Gastrocnemius medialis (tissue), 4 donors: Measurements from ENCODE around the gene STAP2.

Experiments used
- POLR2A ChIP-seq, 2 donors: fragments of 450-650 bp; IDR thresholded peaks; one replicate each; pipeline ENCODE4 v1.6.1; 2017; ENCODE audit warnings: antibody characterized with exemption in 2 of 2, mild to moderate bottlenecking in 2 of 2, moderate library complexity in 2 of 2
- TF ChIP-seq, protein P1 (sequence below), 5 experiments: fragments of 450-650 bp in 3 of 5; fragments of 200-600 bp in 2 of 5; sonication (generic) in 2 of 5; IDR thresholded peaks in 4 of 5; conservative IDR thresholded peaks in 1 of 5; 1 replicate in 4 of 5; 2 replicates in 1 of 5; pipeline ENCODE4 v1.5.1; 2016 to 2019; ENCODE audit warnings: antibody characterized with exemption in 5 of 5, mild to moderate bottlenecking in 3 of 5, moderate library complexity in 3 of 5

DNA sequence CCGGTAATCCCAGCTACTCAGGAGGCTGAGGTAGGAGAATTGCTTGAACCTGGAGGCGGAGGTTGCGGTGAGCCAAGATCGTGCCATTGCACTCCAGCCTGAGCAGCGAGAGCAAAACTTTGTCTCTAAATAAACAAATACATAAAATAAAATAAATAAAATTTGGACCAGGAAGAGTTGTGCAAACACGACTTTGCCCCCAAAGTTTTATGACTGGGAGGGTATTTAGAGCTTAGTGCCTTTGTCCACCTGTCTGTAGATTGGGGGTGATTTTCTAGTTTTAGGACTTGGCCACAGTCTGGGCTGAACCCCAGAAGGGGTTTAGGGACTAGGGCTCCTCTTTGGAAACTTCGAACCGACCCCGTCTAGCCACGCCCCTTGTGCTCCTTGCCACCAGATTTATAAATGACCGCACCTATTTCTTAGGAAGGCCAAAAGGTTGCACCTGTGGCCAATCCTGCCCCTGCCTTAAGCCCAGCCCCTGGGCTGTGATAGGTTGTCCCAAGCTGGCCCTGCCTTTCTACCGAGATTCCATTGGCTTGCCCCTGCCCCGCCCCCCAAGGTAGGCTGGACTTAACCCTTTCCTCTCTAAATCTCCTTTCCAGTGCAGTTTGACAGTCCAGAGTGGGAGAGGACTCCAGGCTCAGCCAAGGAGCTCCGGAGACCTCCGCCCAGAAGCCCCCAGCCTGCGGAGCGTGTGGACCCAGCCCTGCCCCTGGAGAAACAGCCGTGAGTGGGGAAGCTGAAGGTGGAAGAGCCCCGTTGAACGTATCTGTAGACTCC is 54.3 kb downstream of the STAP2 start:
- TF ChIP-seq, protein P1, sequence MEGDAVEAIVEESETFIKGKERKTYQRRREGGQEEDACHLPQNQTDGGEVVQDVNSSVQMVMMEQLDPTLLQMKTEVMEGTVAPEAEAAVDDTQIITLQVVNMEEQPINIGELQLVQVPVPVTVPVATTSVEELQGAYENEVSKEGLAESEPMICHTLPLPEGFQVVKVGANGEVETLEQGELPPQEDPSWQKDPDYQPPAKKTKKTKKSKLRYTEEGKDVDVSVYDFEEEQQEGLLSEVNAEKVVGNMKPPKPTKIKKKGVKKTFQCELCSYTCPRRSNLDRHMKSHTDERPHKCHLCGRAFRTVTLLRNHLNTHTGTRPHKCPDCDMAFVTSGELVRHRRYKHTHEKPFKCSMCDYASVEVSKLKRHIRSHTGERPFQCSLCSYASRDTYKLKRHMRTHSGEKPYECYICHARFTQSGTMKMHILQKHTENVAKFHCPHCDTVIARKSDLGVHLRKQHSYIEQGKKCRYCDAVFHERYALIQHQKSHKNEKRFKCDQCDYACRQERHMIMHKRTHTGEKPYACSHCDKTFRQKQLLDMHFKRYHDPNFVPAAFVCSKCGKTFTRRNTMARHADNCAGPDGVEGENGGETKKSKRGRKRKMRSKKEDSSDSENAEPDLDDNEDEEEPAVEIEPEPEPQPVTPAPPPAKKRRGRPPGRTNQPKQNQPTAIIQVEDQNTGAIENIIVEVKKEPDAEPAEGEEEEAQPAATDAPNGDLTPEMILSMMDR (IDR thresholded peaks at IDR 0.05 in 4 of 5, conservative IDR thresholded peaks at IDR 0.05 in 1 of 5) = no peak
- no peak for TF ChIP-seq POLR2A (IDR thresholded peaks at IDR 0.05)
